ENCODE data around the gene CDPF1. TPM values are rescaled to one million over a fixed set of nuclear protein-coding genes. Genes with fewer than 3 reads are reported as not detected.

The CDPF1 gene
- polyA plus RNA-seq, 2 of the 4 experiments (the other 2 are of a cell fraction): 8.9 to 9.6 TPM

DNA sequence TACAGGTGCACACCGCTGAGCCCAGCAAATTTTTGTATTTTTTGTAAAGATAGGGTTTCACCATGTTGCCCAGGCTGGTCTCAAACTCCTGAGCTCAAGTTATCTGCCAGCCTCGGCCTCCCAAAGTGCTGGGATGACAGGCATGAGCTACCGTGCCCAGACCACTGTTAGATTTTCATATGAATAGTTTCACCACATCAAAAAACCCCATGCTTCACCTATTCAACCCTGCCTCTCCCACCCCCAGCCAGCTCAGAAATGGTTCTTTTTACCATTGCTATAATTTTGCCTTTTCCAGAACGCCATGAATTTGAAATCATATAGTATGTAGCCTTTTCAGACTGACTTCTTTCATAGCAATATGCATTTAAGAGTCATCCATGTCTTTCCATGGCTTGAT, 37.9 kb downstream of the CDPF1 start:
- DNase-seq (ENCODE audit: low read depth in 1 of 2, low spot score in 1 of 2) (no peak), ATAC-seq (no peak), FAIRE-seq (no peak)
- Histone ChIP-seq H3K9me3 (peaks cover 21% of the 10 kb centered on the region), H3K4me3 (no peak overlapping the region), H3K27ac (no peak overlapping the region), H3K4me1 (no peaks in the 10 kb centered on the region), H3K4me2 (no peak overlapping the region)
- WGBS (ENCODE audit: missing lambda C conversion rate): 39% methylated on average over 4 of the region's 4 CpGs
- ChIA-PET POLR2A (no interaction called here), CTCF (interaction anchor here (0.5 to 1.6 kb wide), 3 partner anchors 90 to 501 kb away, joined by 3 to 4 read pairs (median 3); no protein-coding TSS in a partner anchor)
- no peak for TF ChIP-seq CHD4 (IDR thresholded peaks at IDR 0.05; ENCODE audit: borderline replicate concordance)
- no peak for TF ChIP-seq FOSL2 (IDR thresholded peaks at IDR 0.05)
- no peak for TF ChIP-seq FOSL2 (CRISPR knock-in tag; IDR thresholded peaks at IDR 0.05)
- TF ChIP-seq HDAC2 (IDR thresholded peaks at IDR 0.05): no peak
- TF ChIP-seq, protein P1, sequence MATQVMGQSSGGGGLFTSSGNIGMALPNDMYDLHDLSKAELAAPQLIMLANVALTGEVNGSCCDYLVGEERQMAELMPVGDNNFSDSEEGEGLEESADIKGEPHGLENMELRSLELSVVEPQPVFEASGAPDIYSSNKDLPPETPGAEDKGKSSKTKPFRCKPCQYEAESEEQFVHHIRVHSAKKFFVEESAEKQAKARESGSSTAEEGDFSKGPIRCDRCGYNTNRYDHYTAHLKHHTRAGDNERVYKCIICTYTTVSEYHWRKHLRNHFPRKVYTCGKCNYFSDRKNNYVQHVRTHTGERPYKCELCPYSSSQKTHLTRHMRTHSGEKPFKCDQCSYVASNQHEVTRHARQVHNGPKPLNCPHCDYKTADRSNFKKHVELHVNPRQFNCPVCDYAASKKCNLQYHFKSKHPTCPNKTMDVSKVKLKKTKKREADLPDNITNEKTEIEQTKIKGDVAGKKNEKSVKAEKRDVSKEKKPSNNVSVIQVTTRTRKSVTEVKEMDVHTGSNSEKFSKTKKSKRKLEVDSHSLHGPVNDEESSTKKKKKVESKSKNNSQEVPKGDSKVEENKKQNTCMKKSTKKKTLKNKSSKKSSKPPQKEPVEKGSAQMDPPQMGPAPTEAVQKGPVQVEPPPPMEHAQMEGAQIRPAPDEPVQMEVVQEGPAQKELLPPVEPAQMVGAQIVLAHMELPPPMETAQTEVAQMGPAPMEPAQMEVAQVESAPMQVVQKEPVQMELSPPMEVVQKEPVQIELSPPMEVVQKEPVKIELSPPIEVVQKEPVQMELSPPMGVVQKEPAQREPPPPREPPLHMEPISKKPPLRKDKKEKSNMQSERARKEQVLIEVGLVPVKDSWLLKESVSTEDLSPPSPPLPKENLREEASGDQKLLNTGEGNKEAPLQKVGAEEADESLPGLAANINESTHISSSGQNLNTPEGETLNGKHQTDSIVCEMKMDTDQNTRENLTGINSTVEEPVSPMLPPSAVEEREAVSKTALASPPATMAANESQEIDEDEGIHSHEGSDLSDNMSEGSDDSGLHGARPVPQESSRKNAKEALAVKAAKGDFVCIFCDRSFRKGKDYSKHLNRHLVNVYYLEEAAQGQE (IDR thresholded peaks at IDR 0.05): no peak
- TF ChIP-seq SMC3 (IDR thresholded peaks at IDR 0.05): no peak
- TF ChIP-seq, protein P2, sequence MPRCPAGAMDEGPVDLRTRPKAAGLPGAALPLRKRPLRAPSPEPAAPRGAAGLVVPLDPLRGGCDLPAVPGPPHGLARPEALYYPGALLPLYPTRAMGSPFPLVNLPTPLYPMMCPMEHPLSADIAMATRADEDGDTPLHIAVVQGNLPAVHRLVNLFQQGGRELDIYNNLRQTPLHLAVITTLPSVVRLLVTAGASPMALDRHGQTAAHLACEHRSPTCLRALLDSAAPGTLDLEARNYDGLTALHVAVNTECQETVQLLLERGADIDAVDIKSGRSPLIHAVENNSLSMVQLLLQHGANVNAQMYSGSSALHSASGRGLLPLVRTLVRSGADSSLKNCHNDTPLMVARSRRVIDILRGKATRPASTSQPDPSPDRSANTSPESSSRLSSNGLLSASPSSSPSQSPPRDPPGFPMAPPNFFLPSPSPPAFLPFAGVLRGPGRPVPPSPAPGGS (IDR thresholded peaks at IDR 0.05): no peak
- TF ChIP-seq GATA3 (IDR thresholded peaks at IDR 0.05; ENCODE audit: borderline replicate concordance): no peak
- TF ChIP-seq EP300 (IDR thresholded peaks at IDR 0.05): no peak
- TF ChIP-seq RAD21 (conservative IDR thresholded peaks at IDR 0.05 in 1 of 2, IDR thresholded peaks at IDR 0.05 in 1 of 2): no peak
- no peak for TF ChIP-seq RNF2 (IDR thresholded peaks at IDR 0.05; ENCODE audit: borderline replicate concordance, low read depth)
- TF ChIP-seq, protein P3, sequence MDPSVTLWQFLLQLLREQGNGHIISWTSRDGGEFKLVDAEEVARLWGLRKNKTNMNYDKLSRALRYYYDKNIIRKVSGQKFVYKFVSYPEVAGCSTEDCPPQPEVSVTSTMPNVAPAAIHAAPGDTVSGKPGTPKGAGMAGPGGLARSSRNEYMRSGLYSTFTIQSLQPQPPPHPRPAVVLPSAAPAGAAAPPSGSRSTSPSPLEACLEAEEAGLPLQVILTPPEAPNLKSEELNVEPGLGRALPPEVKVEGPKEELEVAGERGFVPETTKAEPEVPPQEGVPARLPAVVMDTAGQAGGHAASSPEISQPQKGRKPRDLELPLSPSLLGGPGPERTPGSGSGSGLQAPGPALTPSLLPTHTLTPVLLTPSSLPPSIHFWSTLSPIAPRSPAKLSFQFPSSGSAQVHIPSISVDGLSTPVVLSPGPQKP (IDR thresholded peaks at IDR 0.05; ENCODE audit: low read depth, low read length): no peak

DNA sequence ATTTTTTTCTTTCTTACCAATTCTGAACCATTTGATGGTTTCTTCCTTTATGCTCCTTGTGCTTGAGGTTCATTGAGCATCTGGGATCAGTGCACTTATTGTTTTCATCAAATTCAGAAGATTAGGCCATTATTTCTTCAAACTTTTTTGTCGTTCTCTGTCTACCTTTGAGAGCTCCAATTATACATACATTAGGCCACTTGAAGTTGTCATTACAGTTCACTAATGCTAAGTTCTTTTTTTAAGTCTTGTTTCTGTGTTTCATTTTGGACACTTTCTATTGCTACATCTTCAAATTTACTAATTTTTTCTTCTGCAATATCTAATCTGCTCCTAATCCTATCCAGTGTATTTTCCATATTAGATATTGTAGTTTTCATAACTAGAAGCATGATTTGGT, 40.8 kb downstream of the CDPF1 start:
- ATAC-seq (no peak), DNase-seq (ENCODE audit: low read depth in 1 of 2, low spot score in 1 of 2) (no peak), FAIRE-seq (no peak)
- POLR2A ChIA-PET: no interaction called here
- Histone ChIP-seq H3K4me3 (no peak overlapping the region), H3K4me1 (no peaks in the 10 kb centered on the region), H3K4me2 (no peak overlapping the region), H3K27ac (no peak overlapping the region), H3K9me3 (peaks cover 21% of the 10 kb centered on the region)
- CTCF ChIA-PET: no interaction called here
- TF ChIP-seq, protein P4, sequence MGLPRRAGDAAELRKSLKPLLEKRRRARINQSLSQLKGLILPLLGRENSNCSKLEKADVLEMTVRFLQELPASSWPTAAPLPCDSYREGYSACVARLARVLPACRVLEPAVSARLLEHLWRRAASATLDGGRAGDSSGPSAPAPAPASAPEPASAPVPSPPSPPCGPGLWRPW (IDR thresholded peaks at IDR 0.05): no peak
- TF ChIP-seq TP53 (CRISPR knock-in tag; IDR thresholded peaks at IDR 0.05) (no peak), FOSL2 (IDR thresholded peaks at IDR 0.05) (no peak), FOSL2 (CRISPR knock-in tag; IDR thresholded peaks at IDR 0.05) (no peak), EHF (CRISPR knock-in tag; IDR thresholded peaks at IDR 0.05) (no peak), FOXS1 (CRISPR knock-in tag; IDR thresholded peaks at IDR 0.05) (no peak), JUN (IDR thresholded peaks at IDR 0.05) (no peak), ZSCAN20 (CRISPR knock-in tag; IDR thresholded peaks at IDR 0.05) (no peak)
- TF ChIP-seq, protein P5, sequence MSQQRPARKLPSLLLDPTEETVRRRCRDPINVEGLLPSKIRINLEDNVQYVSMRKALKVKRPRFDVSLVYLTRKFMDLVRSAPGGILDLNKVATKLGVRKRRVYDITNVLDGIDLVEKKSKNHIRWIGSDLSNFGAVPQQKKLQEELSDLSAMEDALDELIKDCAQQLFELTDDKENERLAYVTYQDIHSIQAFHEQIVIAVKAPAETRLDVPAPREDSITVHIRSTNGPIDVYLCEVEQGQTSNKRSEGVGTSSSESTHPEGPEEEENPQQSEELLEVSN (IDR thresholded peaks at IDR 0.05; ENCODE audit: borderline replicate concordance, low read depth): no peak
- TF ChIP-seq, protein P6, sequence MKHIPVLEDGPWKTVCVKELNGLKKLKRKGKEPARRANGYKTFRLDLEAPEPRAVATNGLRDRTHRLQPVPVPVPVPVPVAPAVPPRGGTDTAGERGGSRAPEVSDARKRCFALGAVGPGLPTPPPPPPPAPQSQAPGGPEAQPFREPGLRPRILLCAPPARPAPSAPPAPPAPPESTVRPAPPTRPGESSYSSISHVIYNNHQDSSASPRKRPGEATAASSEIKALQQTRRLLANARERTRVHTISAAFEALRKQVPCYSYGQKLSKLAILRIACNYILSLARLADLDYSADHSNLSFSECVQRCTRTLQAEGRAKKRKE (CRISPR knock-in tag; IDR thresholded peaks at IDR 0.05; ENCODE audit: low read depth): no peak
- 92% methylated on average over 1 of the region's 1 CpG for WGBS (ENCODE audit: missing lambda C conversion rate)
